ENCODE measurements around the gene NUAK2.
A peak's percentile ranks its signal among the peaks of the same experiment; 100 is the strongest.

- no peak for TF ChIP-seq TAF1 (conservative IDR thresholded peaks at IDR 0.05)
- no peak for TF ChIP-seq REST (IDR thresholded peaks at IDR 0.05)
- TF ChIP-seq CTCF (IDR thresholded peaks at IDR 0.05; ENCODE audit: low read depth, low read length, missing input control) = peak; percentile 99
- TF ChIP-seq FOXA1 (IDR thresholded peaks at IDR 0.05) = no peak
- no peak for TF ChIP-seq NR2F2 (IDR thresholded peaks at IDR 0.05)
- TF ChIP-seq ZBTB33 (IDR thresholded peaks at IDR 0.05) = no peak
- no peak for TF ChIP-seq ATF3 (IDR thresholded peaks at IDR 0.05)
- no peak for TF ChIP-seq RXRA (IDR thresholded peaks at IDR 0.05)
- TF ChIP-seq JUND (IDR thresholded peaks at IDR 0.05) = no peak
- no peak for TF ChIP-seq MAX (IDR thresholded peaks at IDR 0.05)
- no peak for TF ChIP-seq GABPA (IDR thresholded peaks at IDR 0.05 in 1 of 2, conservative IDR thresholded peaks at IDR 0.05 in 1 of 2)
Measured at GRCh38 chr1:205273551-205273982, 48.0 kb downstream of the NUAK2 start.
